Measurements from ENCODE around the gene ERGIC1. TPM values are rescaled to one million over a fixed set of nuclear protein-coding genes. Genes with fewer than 3 reads are reported as not detected.
"Not testable (repeated sequence)": the region's sequence is repeated elsewhere in the genome, so short reads cannot be mapped to it uniquely, and the experiment has no call there.

Gene ERGIC1
- total RNA-seq, 1 donor from 2014 or later, result 44.0 TPM

GRCh38 chr5:172800088-172800551 is 33.9 kb upstream of the ERGIC1 start:
- intact Hi-C loops (cut with micrococcal nuclease), result no loop called here

- intact Hi-C loops (cut with micrococcal nuclease), result no loop called here
These were observed 32.8 kb upstream of the ERGIC1 start for GRCh38 chr5:172801179-172801671.

DNA sequence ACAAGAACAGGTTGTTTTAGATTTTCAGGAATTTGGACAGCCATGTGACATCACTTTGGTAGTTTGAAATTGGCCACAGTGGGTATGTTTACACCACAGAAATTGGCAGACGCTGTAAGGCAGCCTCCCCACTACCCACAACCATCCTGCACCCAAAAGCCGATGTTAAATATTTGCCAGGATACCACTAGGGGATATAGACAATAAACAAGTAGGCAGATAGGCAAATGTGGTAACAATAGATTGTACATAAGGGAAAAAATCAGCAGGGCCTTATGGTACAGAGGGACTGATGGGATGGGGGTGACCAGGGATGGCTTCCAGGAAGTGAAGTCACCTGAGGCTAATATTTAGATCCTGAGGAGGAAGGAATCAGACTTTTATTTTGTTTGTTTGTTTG is 31.9 kb upstream of the ERGIC1 start:
- intact Hi-C loops (cut with micrococcal nuclease), result no loop called here

DNA sequence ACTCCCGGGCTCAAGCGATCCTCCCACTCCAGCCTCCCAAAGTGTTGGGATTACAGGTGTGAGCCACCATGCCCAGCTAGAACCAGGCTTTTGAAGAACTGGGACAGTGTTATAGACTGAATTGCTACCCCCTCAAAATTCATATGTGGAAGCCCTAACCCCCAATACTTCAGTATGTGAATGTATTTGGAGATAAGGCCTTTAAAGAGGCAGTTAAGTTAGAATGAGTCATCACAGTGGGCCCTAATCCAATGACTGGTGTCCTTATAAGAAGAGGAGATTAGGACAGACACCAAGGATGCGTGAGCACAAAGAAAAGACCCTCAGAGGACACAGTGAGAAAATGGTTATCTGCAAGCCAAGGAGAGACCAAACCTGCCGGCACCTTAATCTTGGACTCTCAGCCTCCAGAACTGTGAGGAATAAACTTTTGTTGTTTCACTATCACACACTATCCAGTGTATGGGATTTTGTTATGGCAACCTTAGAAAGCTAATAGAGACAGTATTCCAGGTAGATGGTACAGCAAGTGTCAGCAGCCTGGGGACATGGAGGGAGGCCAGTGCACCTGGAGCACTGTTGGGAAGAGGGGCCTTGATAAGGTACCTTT is 31.4 kb upstream of the ERGIC1 start:
- intact Hi-C loops (cut with micrococcal nuclease), result no loop called here

GRCh38 chr5:172805018-172805683 is 28.9 kb upstream of the ERGIC1 start:
- intact Hi-C loops (cut with micrococcal nuclease), result no loop called here

- intact Hi-C loops (cut with micrococcal nuclease), result no loop called here
These were observed 28.3 kb upstream of the ERGIC1 start for GRCh38 chr5:172805736-172806255.

- intact Hi-C loops (cut with micrococcal nuclease), result loop anchor here (1.0 kb wide), 6 partner anchors 27 to 809 kb away; partner anchors contain the start of genes BOD1, ERGIC1 and RPL26L1
These were observed 27.0 kb upstream of the ERGIC1 start for GRCh38 chr5:172806897-172807672.

DNA sequence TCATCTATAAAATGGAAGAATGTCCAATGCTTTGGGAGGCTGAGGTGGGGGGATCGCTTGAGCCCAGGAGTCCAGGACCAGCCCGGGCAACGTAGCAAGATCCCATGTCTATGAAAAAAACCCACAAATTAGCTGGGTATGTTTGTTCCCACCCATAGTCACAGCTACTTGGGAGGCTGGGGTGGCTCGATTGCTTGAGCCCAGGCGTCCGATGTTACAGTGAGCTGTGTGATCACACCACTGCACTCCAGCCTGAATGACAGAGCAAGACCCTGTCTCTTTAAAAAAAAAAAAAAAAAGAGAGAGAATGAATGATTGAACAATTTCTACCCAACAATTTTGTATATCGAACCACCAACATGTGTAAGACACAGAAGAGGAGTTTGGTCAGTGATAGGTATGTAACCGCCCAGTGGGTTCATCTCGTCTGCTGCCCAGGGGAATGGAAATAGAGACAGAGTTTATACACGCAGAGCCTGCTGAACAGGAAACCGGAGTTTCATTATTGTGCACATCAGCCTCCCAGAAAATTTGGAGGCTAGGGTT is 26.2 kb upstream of the ERGIC1 start:
- intact Hi-C loops (cut with micrococcal nuclease), result loop anchor here (1.0 kb wide), 6 partner anchors 26 to 808 kb away; partner anchors contain the start of genes BOD1, ERGIC1 and RPL26L1

DNA sequence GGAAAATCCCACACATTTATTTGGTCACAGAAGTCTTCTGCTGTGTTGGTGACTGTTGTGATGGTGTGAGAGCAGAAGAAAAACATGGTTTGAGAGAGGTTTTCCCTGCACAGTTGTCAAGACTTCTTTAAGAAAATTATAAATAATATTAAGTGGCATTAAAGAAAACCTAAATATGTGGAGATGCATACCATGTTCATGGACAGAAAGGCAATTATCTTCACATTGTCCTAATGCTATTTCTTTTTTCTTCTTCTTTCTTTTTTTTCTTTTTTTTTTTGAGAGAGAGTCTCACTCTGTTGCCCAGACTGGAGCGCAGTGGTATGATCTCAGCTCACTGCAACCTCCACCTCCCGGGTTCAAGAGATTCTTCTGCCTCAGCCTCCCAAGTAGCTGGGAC is 24.3 kb upstream of the ERGIC1 start:
- intact Hi-C loops (cut with micrococcal nuclease), result no loop called here

GRCh38 chr5:172810996-172811395 is 23.1 kb upstream of the ERGIC1 start:
- intact Hi-C loops (cut with micrococcal nuclease), result not testable (repeated sequence)

- intact Hi-C loops (cut with micrococcal nuclease), result no loop called here
These were observed 18.4 kb upstream of the ERGIC1 start for GRCh38 chr5:172815631-172816030.

DNA sequence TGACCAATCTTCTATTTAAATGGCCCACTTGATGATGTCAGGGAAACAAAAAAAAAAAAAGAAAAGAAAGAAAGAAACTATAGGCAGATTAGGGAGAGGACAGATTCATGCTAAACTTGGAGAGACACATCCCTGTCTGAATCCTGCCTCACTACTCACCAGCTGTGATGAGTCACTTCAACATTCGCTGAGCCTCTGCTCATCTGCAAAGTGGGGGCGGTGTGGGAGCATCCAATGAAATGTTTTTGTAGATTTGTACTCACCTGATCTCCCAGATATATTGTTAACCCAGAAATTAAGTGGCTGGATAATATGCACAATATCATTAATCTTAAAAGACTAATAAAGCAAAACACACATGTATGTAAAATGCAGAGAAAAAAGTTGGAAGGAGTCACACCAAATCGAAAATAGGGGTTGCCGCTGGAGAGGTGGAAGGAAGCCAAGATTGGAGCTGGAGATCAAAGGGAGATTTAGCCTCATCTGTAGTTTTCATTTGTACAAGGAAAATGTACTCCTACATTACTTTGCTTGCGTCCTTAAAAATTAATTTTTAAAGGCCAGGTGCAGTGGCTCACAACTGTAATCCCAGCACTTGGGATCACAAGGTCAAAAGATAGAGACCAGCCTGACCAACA is 17.0 kb upstream of the ERGIC1 start:
- intact Hi-C loops (cut with micrococcal nuclease), result no loop called here

- intact Hi-C loops (cut with micrococcal nuclease), result no loop called here
These were observed 16.4 kb upstream of the ERGIC1 start for GRCh38 chr5:172817664-172818063.

DNA sequence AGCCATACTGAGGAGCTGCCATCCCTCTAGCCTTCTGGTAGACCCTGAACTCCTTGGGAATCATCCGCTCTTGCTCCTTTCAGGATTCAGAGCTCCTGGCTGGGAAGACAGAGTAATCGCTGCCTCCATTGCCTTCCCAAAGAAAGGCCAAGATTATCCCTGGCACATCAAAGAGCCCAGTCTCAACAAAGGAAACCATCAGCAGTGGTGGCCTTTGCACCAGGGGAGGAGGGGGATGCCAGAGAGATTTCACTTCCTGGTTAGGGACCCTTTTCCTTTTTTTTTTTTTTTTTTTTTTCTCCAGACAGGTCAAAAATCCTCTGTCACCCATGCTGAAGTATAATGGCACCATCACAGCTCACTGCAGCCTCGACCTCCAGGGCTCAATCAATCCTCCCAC is 16.0 kb upstream of the ERGIC1 start:
- intact Hi-C loops (cut with micrococcal nuclease), result no loop called here

- intact Hi-C loops (cut with micrococcal nuclease), result no loop called here
These were observed 14.5 kb upstream of the ERGIC1 start for GRCh38 chr5:172819569-172819968.

DNA sequence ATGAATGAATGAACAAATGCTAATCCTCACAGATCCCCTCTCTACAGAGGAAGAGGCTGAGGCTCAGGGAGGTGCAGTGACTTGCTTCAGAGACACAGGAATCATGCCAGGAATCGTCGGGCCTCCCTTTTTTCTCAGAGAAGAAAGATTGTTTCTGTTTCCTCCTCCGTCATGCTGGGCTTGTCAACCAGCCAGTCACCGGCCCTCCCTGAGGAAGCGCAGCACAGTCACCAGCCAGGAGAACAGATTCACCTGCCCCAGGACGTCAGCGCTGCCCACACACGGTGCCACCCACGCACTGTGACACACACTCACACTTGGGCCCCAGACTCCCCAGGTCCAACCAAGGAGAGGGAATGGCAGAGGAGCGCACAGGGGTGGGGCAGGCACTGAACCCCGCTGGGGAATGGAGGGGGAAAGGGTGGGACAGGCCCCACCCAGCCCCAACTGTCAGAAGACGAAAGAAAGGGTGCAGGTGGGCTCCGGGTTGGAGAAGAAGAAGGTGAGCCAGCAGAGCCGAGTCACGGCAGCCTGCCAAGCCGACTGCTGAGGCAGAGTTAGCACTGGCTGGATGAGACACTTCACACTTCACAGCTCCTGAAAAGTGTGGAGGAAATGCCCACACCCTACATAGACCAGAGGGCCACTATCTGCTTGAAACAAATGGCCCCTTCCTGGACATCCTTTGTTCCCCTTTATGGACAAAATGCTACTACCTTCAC is 13.8 kb upstream of the ERGIC1 start:
- intact Hi-C loops (cut with micrococcal nuclease), result no loop called here

DNA sequence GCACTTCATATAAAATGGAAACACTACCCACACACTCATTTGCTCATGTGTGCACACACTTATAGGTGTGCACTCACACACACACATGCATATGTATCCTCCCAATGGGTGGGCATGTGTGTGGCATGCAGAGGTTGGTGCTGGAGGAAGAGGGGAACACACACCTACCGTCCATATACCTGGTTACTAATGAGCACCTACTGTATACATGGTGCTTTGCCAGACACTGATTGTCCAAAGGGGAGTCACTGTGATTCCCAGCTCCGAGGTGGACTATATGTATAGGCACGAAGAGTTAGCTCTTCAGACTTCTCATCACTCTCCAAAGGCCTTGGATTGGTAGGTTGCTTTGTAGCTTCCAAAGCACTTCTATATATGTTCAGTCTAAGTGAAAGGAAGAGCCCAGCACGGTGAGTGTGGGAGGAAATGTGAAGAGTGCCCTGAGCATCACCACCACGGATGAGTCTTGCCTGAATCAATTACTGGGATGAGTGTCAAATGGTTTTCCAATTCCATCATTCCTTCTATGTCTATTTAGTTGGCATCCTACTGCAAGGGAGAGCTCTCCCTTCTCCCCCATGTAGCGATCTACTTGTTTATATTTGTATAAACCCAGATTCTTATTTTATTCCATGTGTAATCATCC is 12.6 kb upstream of the ERGIC1 start:
- intact Hi-C loops (cut with micrococcal nuclease), result no loop called here

DNA sequence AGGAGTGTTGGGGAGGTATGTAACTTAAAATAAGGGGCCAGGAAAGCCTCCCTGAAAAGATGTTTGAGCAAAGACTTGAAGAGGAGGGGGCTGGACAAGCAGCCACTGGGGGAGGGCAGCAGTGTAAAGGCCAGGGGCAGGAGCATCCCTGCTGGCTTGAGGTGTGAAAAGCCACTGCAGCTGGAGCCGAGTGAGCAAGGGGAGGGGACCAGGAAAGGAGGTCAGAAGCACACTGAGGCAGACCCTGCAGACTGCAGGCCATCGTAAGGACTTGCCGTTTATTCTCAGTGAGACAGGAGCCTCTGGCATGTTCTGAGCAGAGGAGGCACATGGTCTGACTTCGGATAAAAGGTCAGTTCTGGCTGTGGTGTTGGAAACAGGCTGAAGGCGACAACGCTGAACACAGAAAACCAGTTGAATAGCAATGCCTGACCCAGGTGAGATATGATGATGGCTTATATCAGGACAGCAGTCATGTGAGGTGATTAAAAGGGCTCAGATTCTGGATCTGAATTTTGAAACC is 10.2 kb upstream of the ERGIC1 start:
- intact Hi-C loops (cut with micrococcal nuclease), result loop anchor here (1.0 kb wide), 1 partner anchor 47 kb away; no protein-coding TSS in a partner anchor

GRCh38 chr5:172825610-172826204 is 8.3 kb upstream of the ERGIC1 start:
- intact Hi-C loops (cut with micrococcal nuclease), result no loop called here

Measured in T-helper 1 cell treated with Interleukin-12 subunit alpha and Interleukin-12 subunit beta and Interleukin-4 antibody, amounts not matched to agents 30 ng/mL and 1 ng/mL, for 36 hours (primary cell).